Retinal pigment epithelial cell (primary cell): ENCODE measurements around the gene SHF.

ENCODE experiments used
- DNase-seq: peaks from one replicate; pipeline ENCODE4 v3.0.0-alpha.2; 2010; ENCODE audit warnings: low read depth
- H3K4me3 ChIP-seq: 2 replicates; pipeline ENCODE4 v1.5.1; 2011; ENCODE audit warnings: mild to moderate bottlenecking, low read length, control low read depth, moderate library complexity
- TF ChIP-seq, protein P1 (sequence below): conservative IDR thresholded peaks from 2 replicates; pipeline ENCODE4 v1.5.1; 2011; ENCODE audit warnings: low read depth, low read length, control low read depth, inconsistent platforms

Gene SHF

DNA sequence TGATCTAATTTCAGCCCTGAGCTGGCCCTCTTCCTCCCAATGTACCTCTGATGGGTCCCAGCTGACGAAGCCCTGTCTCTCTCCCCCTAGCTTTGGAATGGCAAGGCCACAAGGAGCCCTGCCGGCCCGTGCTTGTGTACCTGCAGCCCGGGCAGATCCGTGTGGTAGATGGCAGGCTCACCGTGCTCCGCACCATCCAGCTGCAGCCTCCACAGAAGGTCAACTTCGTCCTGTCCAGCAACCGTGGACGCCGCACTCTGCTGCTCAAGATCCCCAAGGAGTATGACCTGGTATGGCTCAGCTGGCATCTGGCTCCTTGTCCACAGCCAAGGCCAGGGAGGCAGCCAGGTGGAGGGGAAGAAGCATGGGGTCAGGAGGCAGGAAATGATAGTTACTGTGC lies 43.8 kb downstream of the SHF start:
- DNase-seq = no peak
- no peak overlapping the region for H3K4me3 ChIP-seq
- TF ChIP-seq, protein P1, sequence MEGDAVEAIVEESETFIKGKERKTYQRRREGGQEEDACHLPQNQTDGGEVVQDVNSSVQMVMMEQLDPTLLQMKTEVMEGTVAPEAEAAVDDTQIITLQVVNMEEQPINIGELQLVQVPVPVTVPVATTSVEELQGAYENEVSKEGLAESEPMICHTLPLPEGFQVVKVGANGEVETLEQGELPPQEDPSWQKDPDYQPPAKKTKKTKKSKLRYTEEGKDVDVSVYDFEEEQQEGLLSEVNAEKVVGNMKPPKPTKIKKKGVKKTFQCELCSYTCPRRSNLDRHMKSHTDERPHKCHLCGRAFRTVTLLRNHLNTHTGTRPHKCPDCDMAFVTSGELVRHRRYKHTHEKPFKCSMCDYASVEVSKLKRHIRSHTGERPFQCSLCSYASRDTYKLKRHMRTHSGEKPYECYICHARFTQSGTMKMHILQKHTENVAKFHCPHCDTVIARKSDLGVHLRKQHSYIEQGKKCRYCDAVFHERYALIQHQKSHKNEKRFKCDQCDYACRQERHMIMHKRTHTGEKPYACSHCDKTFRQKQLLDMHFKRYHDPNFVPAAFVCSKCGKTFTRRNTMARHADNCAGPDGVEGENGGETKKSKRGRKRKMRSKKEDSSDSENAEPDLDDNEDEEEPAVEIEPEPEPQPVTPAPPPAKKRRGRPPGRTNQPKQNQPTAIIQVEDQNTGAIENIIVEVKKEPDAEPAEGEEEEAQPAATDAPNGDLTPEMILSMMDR = no peak

DNA sequence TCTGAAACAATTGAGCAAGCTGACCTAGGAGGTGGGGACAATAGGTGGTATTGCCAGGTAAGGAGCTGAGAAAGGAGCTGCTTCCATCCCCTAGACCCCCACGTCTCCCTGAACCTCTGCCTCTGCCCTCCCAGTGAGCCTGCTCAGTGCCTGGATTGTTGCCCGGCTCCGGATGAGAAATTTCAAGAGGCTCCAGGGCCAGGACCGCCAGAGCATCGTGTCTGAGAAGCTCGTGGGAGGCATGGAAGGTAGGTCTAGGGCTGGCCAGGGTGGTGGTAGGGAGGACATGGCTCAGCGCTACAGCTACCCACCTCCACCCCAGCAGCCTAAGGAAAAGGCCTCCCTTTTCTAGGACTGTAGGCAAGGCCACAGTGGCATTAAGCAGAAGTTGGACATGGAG lies 44.7 kb downstream of the SHF start:
- DNase-seq = no peak
- H3K4me3 ChIP-seq = no peak overlapping the region
- TF ChIP-seq, protein P1 = no peak

DNA sequence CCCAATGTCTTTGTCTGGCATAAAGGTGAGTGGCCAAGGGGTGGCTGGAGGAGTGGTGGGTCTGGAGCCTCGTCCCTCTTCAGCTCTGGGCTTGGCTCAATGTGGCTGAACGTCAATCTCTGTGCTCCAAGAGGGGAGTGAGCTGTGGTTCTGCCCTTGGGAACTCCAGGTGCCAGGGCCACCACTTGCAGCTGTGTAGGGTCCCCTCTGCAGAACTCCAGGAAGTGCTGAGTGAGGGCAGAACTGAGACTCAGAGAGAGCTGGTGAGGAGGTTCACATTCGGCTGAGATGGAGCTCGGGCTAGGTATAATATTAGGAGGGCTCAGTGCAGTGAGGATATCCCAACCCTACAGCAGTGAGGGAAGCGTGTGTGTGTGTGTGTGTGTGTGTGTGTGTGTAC lies 46.4 kb downstream of the SHF start:
- H3K4me3 ChIP-seq = no peak overlapping the region
- TF ChIP-seq, protein P1 = no peak
- DNase-seq = no peak

DNA sequence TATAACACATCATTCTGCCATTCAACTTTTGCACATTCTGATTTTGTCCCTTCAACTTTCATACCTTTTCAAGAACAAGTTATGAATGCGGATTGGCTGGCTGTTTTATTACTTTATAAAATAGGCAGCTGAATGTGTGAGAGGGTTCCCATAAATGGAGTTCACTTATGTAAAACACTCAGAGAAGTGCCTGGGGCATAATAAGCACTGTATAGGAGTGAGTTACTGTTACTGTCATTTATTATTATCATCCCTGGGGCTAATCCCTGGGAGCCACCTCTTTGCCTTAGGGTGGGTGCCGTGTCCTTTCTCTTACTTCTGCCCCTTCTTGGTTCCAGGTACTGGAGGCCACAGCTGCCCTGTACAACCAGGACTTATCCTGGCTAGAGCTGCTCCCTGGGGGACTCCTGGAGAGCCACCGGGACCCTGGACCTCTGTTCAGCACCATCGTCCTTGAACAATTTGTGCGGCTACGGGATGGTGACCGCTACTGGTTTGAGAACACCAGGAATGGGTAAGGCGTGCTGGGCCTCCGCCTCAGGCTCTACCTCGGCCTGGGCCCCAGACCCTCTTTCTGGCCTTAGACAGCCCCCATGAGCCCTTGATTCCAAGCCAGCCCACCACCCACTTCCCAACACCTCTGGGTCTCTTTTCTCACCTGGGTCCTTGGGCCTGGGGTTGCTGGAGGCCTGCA lies 47.1 kb downstream of the SHF start:
- no peak overlapping the region for H3K4me3 ChIP-seq
- DNase-seq = no peak
- TF ChIP-seq, protein P1 = no peak

DNA sequence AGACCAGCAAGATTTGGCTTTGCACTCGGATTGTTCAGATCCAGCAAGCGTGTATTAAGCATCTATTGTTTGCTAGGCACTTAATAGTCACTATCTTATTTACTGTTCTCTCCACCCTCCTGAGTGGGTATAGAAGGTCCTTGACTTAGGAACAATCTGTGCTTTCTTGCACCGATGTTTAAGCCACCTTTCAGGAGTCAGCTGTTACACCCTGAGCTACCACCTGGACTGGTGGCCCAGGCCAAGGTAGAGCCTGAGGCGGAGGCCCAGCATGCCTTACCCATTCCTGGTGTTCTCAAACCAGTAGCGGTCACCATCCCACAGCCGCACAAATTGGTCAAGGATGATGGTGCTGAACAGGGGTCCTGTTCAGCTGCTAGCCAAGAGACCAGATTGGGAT lies 48.0 kb downstream of the SHF start:
- H3K4me3 ChIP-seq = no peak overlapping the region
- no peak for DNase-seq
- TF ChIP-seq, protein P1 = no peak

DNA sequence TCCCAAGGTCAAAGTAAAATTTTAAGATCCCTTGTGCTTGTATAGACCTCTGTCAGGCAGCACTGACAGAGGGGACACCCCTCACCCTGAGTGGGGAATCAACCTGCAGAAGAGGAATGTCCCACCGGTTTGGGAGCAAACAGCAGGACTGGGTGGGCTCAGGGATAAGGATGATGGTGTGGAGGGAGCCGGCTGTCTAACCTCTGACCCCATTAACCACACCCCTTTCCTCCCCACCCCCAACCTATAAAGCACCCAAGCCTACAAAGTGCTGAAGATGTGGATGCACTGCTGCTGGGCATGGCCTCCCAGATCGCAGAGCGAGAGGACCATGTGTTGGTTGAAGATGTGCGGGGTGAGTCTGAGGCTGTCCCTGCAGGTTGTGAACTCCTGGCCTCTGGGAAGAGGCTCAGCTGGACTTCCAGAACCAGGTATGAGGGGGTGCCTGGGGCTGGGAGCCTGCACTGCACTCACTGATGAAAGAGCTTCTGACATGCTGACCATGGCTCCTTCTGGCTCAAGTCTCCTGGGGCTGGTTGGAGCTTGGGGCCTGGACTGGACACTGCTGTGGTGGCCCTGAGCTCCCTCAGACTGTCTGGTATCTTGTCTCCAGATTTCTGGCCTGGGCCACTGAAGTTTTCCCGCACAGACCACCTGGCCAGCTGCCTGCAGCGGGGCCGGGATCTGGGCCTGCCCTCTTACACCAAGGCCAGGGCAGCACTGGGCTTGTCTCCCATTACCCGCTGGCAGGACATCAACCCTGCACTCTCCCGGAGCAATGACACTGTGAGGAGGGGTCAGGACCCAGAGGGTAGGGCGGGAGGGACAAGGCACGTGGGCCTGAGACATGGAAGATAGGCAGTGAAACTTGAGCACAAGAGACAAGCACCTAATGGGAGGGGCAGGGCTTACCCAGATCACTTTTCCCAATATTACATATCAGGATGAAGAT lies 48.7 kb downstream of the SHF start:
- no peak overlapping the region for H3K4me3 ChIP-seq
- TF ChIP-seq, protein P1 = no peak
- no peak for DNase-seq
